K562 (cell line): Measurements from ENCODE around the gene CIAO1. TPM values are rescaled to one million over a fixed set of nuclear protein-coding genes. Genes with fewer than 3 reads are reported as not detected.

Experiments
- AFF1 ChIP-seq, 2 experiments: fragments of 450-650 bp; IDR thresholded peaks; 2 replicates each; pipeline ENCODE4 v1.6.1; 2018; ENCODE audit warnings: mild to moderate bottlenecking in 2 of 2, low read depth in 1 of 2; ENCODE audit not compliant: partially characterized antibody in 2 of 2
- BDP1 ChIP-seq: IDR thresholded peaks from 3 replicates; pipeline ENCODE4 v1.6.1; 2011; ENCODE audit not compliant: insufficient read length, insufficient read depth
- BRD9 ChIP-seq: fragments of 450-650 bp; IDR thresholded peaks from 2 replicates; pipeline ENCODE4 v1.6.1; 2018; ENCODE audit warnings: low read depth; ENCODE audit not compliant: partially characterized antibody
- CREB1 ChIP-seq, 2 experiments: sonication (generic) in 1 of 2; formaldehyde crosslinking in 1 of 2; IDR thresholded peaks; 2 replicates each; pipeline versions ENCODE4 v1.6.1 to v1.8.0; 2012 to 2022; ENCODE audit warnings: inconsistent platforms in 1 of 2, mild to moderate bottlenecking in 1 of 2, missing genetic modification reagents in 1 of 2, moderate library complexity in 1 of 2
- E2F8 ChIP-seq: fragments of 450-650 bp; IDR thresholded peaks from 2 replicates; pipeline ENCODE4 v1.7.1; 2018; ENCODE audit warnings: mild to moderate bottlenecking, low read depth; ENCODE audit not compliant: partially characterized antibody
- GABPB1 ChIP-seq: sonication (generic); formaldehyde crosslinking; IDR thresholded peaks from 2 replicates; pipeline ENCODE4 v1.8.0; 2022; ENCODE audit warnings: mild to moderate bottlenecking, missing genetic modification reagents
- JUN ChIP-seq, 2 experiments: sonication (generic) in 1 of 2; formaldehyde crosslinking in 1 of 2; IDR thresholded peaks; 2 replicates each; pipeline versions ENCODE4 v1.6.1 to v1.8.0; 2012 to 2022; ENCODE audit warnings: borderline replicate concordance in 2 of 2, mild to moderate bottlenecking in 2 of 2, improper control_type of control experiment in 1 of 2, low read depth in 1 of 2, low read length in 1 of 2, missing genetic modification reagents in 1 of 2
- LCOR ChIP-seq: sonication (generic); formaldehyde crosslinking; IDR thresholded peaks from 2 replicates; pipeline ENCODE4 v1.8.0; 2022; ENCODE audit warnings: mild to moderate bottlenecking, missing genetic modification reagents
- MEF2D ChIP-seq: conservative IDR thresholded peaks from 2 replicates; pipeline ENCODE4 v1.6.1; 2016; ENCODE audit warnings: low read depth, missing genetic modification characterization, missing compliant biosample characterization
- NCOA6 ChIP-seq: fragments of 450-650 bp; IDR thresholded peaks from 2 replicates; pipeline ENCODE4 v1.6.1; 2017; ENCODE audit warnings: mild to moderate bottlenecking
- NFYB ChIP-seq: IDR thresholded peaks from 2 replicates; pipeline ENCODE4 v1.6.1; 2011; ENCODE audit warnings: mild to moderate bottlenecking, moderate library complexity; ENCODE audit not compliant: insufficient read length; ENCODE audit errors: extremely low read depth
- POLR2AphosphoS5 ChIP-seq: IDR thresholded peaks from 2 replicates; pipeline ENCODE4 v1.6.1; 2011; ENCODE audit warnings: mild to moderate bottlenecking, low read depth, low read length, moderate library complexity; ENCODE audit not compliant: control insufficient read depth, insufficient read depth
- PREB ChIP-seq: sonication (generic); formaldehyde crosslinking; IDR thresholded peaks from 2 replicates; pipeline ENCODE4 v1.8.1; 2023; ENCODE audit warnings: mild to moderate bottlenecking, missing genetic modification reagents
- RFX1 ChIP-seq: fragments of 450-650 bp; IDR thresholded peaks from 2 replicates; pipeline ENCODE4 v1.6.1; 2016; ENCODE audit warnings: mild to moderate bottlenecking, moderate library complexity
- TAF9B ChIP-seq: fragments of 450-650 bp; IDR thresholded peaks from 2 replicates; pipeline ENCODE4 v1.6.1; 2018; ENCODE audit warnings: mild to moderate bottlenecking; ENCODE audit not compliant: partially characterized antibody
- TAL1 ChIP-seq: fragments of 450-650 bp; IDR thresholded peaks from 2 replicates; pipeline ENCODE4 v1.6.1; 2016; ENCODE audit warnings: mild to moderate bottlenecking
- polyA plus RNA-seq, 8 experiments: library from polyadenylated mRNA; depleted of rRNA in 4 of 8; stranded (reverse) in 5 of 8; unstranded in 3 of 8; fragments of >200 nt; fragmentation: Nextera tagmentation in 2 of 8; fragmentation: Illumina TruSeq in 1 of 8; extraction: Ambion mirVana in 2 of 8; extraction: Trizol in 1 of 8; gene quantifications; 2 replicates each; pipeline versions ENCODE4 v1.2.1 to v1.2.3, GENCODE V29; 2011 to 2014; ENCODE audit warnings: inconsistent platforms in 1 of 8, missing spikeins in 1 of 8
- total RNA-seq, 7 experiments: library from RNA; depleted of rRNA in 6 of 7; stranded (reverse); fragments of >200 nt in 6 of 7; fragmentation: Illumina TruSeq in 2 of 7; extraction: Trizol in 2 of 7; gene quantifications; 2 replicates each; pipeline versions ENCODE4 v1.2.1 to v1.2.3, GENCODE V29; 2011 to 2021; ENCODE audit warnings: low replicate concordance in 1 of 7

The CIAO1 gene
- total and polyA plus RNA-seq, 9 of the 15 experiments (the other 6 are each of a cell fraction or from before 2014, with no cell fraction given): 11.4 to 156 (median 92.8) TPM

GRCh38 chr2:96225016-96225533 lies 41.0 kb upstream of the CIAO1 start (continued):
- peak; percentile 59; the same call in 1 of the 2 replicates for TF ChIP-seq MEF2D (tag)
- TF ChIP-seq RFX1: no peak
- no peak for TF ChIP-seq JUN (IDR thresholded peaks at IDR 0.05; ENCODE audit: borderline replicate concordance, low read depth, low read length)
- TF ChIP-seq JUN (CRISPR knock-in tag; IDR thresholded peaks at IDR 0.05; ENCODE audit: borderline replicate concordance): no peak
- no peak for TF ChIP-seq E2F8
- TF ChIP-seq POLR2AphosphoS5: no peak
- no peak for TF ChIP-seq TAL1
- TF ChIP-seq LCOR (CRISPR knock-in tag): no peak
- no peak for TF ChIP-seq PREB (CRISPR knock-in tag)
- TF ChIP-seq NCOA6: no peak
- TF ChIP-seq NFYB: no peak
- no peak for TF ChIP-seq CREB1 (IDR thresholded peaks at IDR 0.05)
- TF ChIP-seq CREB1 (CRISPR knock-in tag; IDR thresholded peaks at IDR 0.05): no peak
- TF ChIP-seq AFF1 (IDR thresholded peaks at IDR 0.05; ENCODE audit: low read depth in 1 of 2, partially characterized antibody in 2 of 2): peak in 1 of 2 experiments; percentile 59
- TF ChIP-seq BDP1: no peak
- TF ChIP-seq BRD9: no peak
- no peak for TF ChIP-seq GABPB1 (CRISPR knock-in tag)
- no peak for TF ChIP-seq TAF9B
